HepG2 (cell line): ENCODE measurements around the gene PDYN. TPM values are rescaled to one million over a fixed set of nuclear protein-coding genes. Genes with fewer than 3 reads are reported as not detected.

ENCODE experiments used
- ATAC-seq: fragments of 200-7000 bp; cut with Tn5 transposase; 3 replicates; pipeline ENCODE4 v1.9.1; 2020; ENCODE audit warnings: mild to moderate bottlenecking, moderate library complexity
- BruUV-seq: library from RNA; stranded (reverse); fragments of 400-500 nt; replicated peaks from 2 replicates; lab custom pipeline; 2021; lab: Mats Ljungman, UMichigan
- CTCF ChIA-PET: fragments of 300-600 bp; formaldehyde crosslinking; extraction: SDS; loops from one replicate; lab custom pipeline; 2021; ENCODE audit warnings: low total read pairs, inconsistent platforms, low intra/inter-chr PET ratio; lab: Yijun Ruan, JAX
- POLR2A ChIA-PET: fragments of 350-600 bp; sonication (Branson Sonifier 250); formaldehyde crosslinking; loops from one replicate; lab custom pipeline; 2020; ENCODE audit warnings: antibody characterized with exemption, inconsistent platforms; lab: Yijun Ruan, JAX
- DNase-seq: peaks from one replicate; pipeline ENCODE4 v3.0.0-alpha.2; 2015; ENCODE audit warnings: low spot score
- FAIRE-seq: peaks from 3 replicates; lab custom pipeline; 2011; peaks lifted over from hg19 to GRCh38; lab: Jason Lieb, UNC
- H2AFZ ChIP-seq: one replicate; pipeline ENCODE4 v1.6.1; 2011; ENCODE audit warnings: low read length, inconsistent platforms
- H3K27ac ChIP-seq: fragments of 300-600 bp; 3 replicates; pipeline ENCODE4 v1.8.0; 2011; ENCODE audit warnings: mixed run types, mild to moderate bottlenecking, mixed read lengths, low read length, inconsistent platforms; ENCODE audit not compliant: insufficient read depth; ENCODE audit errors: extremely low read length
- H3K27me3 ChIP-seq, 2 experiments: fragments of 200-600 bp in 1 of 2; 2 replicates in 1 of 2; 3 replicates in 1 of 2; pipeline versions ENCODE4 v1.6.0 to v1.8.0; 2011; ENCODE audit warnings: low read length in 2 of 2, mild to moderate bottlenecking in 2 of 2, moderate library complexity in 2 of 2, inconsistent platforms in 1 of 2; ENCODE audit not compliant: insufficient read depth in 2 of 2, control insufficient read depth in 1 of 2
- H3K36me3 ChIP-seq, 2 experiments: fragments of 200-600 bp in 1 of 2; replicated peaks in 1 of 2; 2 replicates in 1 of 2; 3 replicates in 1 of 2; pipeline versions ENCODE4 v1.5.1 to v1.8.0; 2011; ENCODE audit warnings: low read length in 2 of 2, inconsistent platforms in 1 of 2; ENCODE audit not compliant: insufficient read depth in 2 of 2, control insufficient read depth in 1 of 2
- H3K4me1 ChIP-seq: 2 replicates; pipeline ENCODE4 v1.5.1; 2012; ENCODE audit warnings: low read length, inconsistent platforms; ENCODE audit not compliant: insufficient read depth
- H3K4me2 ChIP-seq: 2 replicates; pipeline ENCODE4 v1.6.0; 2011; ENCODE audit warnings: low read depth, low read length, inconsistent platforms
- H3K4me3 ChIP-seq, 3 experiments: fragments of 200-600 bp in 1 of 3; sonication (generic), shearing (Covaris generic) in 1 of 3; replicated peaks in 1 of 3; 2 replicates each; pipeline ENCODE4 v1.5.1; 2011 to 2016; ENCODE audit warnings: low read length in 3 of 3, inconsistent platforms in 2 of 3, low read depth in 2 of 3, mild to moderate bottlenecking in 2 of 3, control low read depth in 1 of 3, mixed read lengths in 1 of 3; ENCODE audit not compliant: insufficient read depth in 1 of 3
- H3K79me2 ChIP-seq: one replicate; pipeline ENCODE4 v1.6.1; 2011; ENCODE audit warnings: low read length, inconsistent platforms; ENCODE audit not compliant: insufficient read depth
- H3K9ac ChIP-seq: 2 replicates; pipeline ENCODE4 v1.6.0; 2011; ENCODE audit warnings: mild to moderate bottlenecking, low read depth, low read length, inconsistent platforms; ENCODE audit not compliant: insufficient read depth
- H3K9me3 ChIP-seq: 2 replicates; pipeline ENCODE4 v1.5.1; 2012; ENCODE audit warnings: mild to moderate bottlenecking, low read length
- H4K20me1 ChIP-seq: 2 replicates; pipeline ENCODE4 v1.6.0; 2011; ENCODE audit warnings: inconsistent platforms, mild to moderate bottlenecking, low read length, moderate library complexity; ENCODE audit not compliant: insufficient read depth
- ARID5B ChIP-seq: IDR thresholded peaks from 2 replicates; pipeline ENCODE4 v1.4.0; 2020; ENCODE audit warnings: mild to moderate bottlenecking, missing genetic modification reagents
- ATM ChIP-seq: fragments of 450-650 bp; IDR thresholded peaks from 2 replicates; pipeline ENCODE4 v1.7.1; 2017; ENCODE audit warnings: mild to moderate bottlenecking, borderline replicate concordance
- BATF2 ChIP-seq: sonication (generic); formaldehyde crosslinking; IDR thresholded peaks from 2 replicates; pipeline ENCODE4 v1.8.0; 2022; ENCODE audit warnings: mild to moderate bottlenecking, missing genetic modification reagents, moderate library complexity
- CHD2 ChIP-seq: IDR thresholded peaks from 2 replicates; pipeline ENCODE4 v1.6.1; 2011; ENCODE audit warnings: low read depth, low read length, improper control_type of control experiment
- CSRNP2 ChIP-seq: sonication (generic); formaldehyde crosslinking; conservative IDR thresholded peaks from 2 replicates; pipeline ENCODE4 v1.8.0; 2022; ENCODE audit warnings: low read depth, missing genetic modification reagents
- ERF ChIP-seq: IDR thresholded peaks from 2 replicates; pipeline ENCODE4 v1.6.1; 2018; ENCODE audit warnings: missing biosample characterization, missing genetic modification reagents
- MTF1 ChIP-seq: sonication (generic); formaldehyde crosslinking; IDR thresholded peaks from 2 replicates; pipeline ENCODE4 v1.5.0; 2020; ENCODE audit warnings: missing genetic modification reagents
- RXRB ChIP-seq: IDR thresholded peaks from 2 replicates; pipeline ENCODE4 v1.6.1; 2016; ENCODE audit warnings: borderline replicate concordance, missing genetic modification reagents, missing compliant biosample characterization
- SKIL ChIP-seq: sonication (generic); formaldehyde crosslinking; IDR thresholded peaks from 2 replicates; pipeline ENCODE4 v1.8.0; 2022; ENCODE audit warnings: missing genetic modification reagents, mild to moderate bottlenecking, moderate library complexity, borderline replicate concordance
- TAF15 ChIP-seq: fragments of 200-400 bp; formaldehyde crosslinking; IDR thresholded peaks from one replicate; pipeline ENCODE4 v1.6.1; 2018; ENCODE audit warnings: mild to moderate bottlenecking, low read depth, low read length; ENCODE audit not compliant: poor library complexity, severe bottlenecking
- THAP11 ChIP-seq: IDR thresholded peaks from 2 replicates; pipeline ENCODE4 v1.6.1; 2016; ENCODE audit warnings: missing biosample characterization, missing genetic modification reagents
- ZBTB26 ChIP-seq: IDR thresholded peaks from 2 replicates; pipeline ENCODE4 v1.6.1; 2016; ENCODE audit warnings: missing compliant biosample characterization, missing genetic modification reagents, borderline replicate concordance
- ZNF552 ChIP-seq: sonication (generic); formaldehyde crosslinking; IDR thresholded peaks from 2 replicates; pipeline ENCODE4 v1.9.0; 2022; ENCODE audit warnings: missing genetic modification reagents, mild to moderate bottlenecking, borderline replicate concordance
- ZNF570 ChIP-seq: sonication (generic); formaldehyde crosslinking; IDR thresholded peaks from 2 replicates; pipeline ENCODE4 v1.4.0; 2020; ENCODE audit warnings: mild to moderate bottlenecking, missing genetic modification reagents, borderline replicate concordance
- WGBS: methylation state at CpG from one replicate; pipeline ENCODE4 v1.1.6; 2017; ENCODE audit warnings: low lambda C conversion rate; 5-methylcytosine and 5-hydroxymethylcytosine counted together
- in situ Hi-C: cut with HindIII; loops from 2 replicates; pipeline ENCODE4 v1.10.0; 2017; ENCODE audit warnings: low pct_unique_long_range_greater_than_20kb; ENCODE audit not compliant: extremely low pct_ligation_motif_present
- intact Hi-C: fragments of 100-400 bp; cut with micrococcal nuclease; formaldehyde crosslinking; loops from one replicate; pipeline ENCODE4 v1.10.0; 2022; ENCODE audit not compliant: unreplicated experiment
- polyA plus RNA-seq, 8 experiments: library from polyadenylated mRNA; depleted of rRNA in 3 of 8; stranded (reverse) in 7 of 8; unstranded in 1 of 8; fragments of >200 nt; fragmentation: Illumina TruSeq in 4 of 8; extraction: Trizol in 4 of 8; gene quantifications; 2 replicates each; pipeline versions ENCODE4 v1.2.1 to v1.2.3, GENCODE V29; 2011 to 2016; ENCODE audit warnings: low read depth in 4 of 8, missing spikeins in 1 of 8, mixed read lengths in 1 of 8; ENCODE audit not compliant: insufficient read depth in 1 of 8
- total RNA-seq, 5 experiments: library from RNA; depleted of rRNA; stranded (reverse); fragments of >200 nt; fragmentation: Illumina TruSeq; extraction: Trizol; gene quantifications; 2 replicates each; pipeline ENCODE4 v1.2.3, GENCODE V29; 2016; ENCODE audit warnings: low read depth in 1 of 5

PDYN gene
- total and polyA plus RNA-seq, 2 of the 13 experiments (the other 11 are each of a cell fraction or from before 2014, with no cell fraction given): not detected

- Histone ChIP-seq H3K27ac (no peak overlapping the region), H2AFZ (no peak overlapping the region), H3K9me3 (no peaks in the 10 kb centered on the region), H3K4me3 (no peak overlapping the region), H3K9ac (no peak overlapping the region), H3K27me3 (no peaks in the 10 kb centered on the region), H3K4me1 (no peaks in the 10 kb centered on the region), H3K36me3 (no peaks in the 10 kb centered on the region; a peak in 1 of 5 replicates), H4K20me1 (no peaks in the 10 kb centered on the region), H3K79me2 (no peaks in the 10 kb centered on the region), H3K4me2 (no peak overlapping the region)
- BruUV-seq: no TSS peak
- ChIA-PET CTCF (no interaction called here), POLR2A (no interaction called here)
- in situ Hi-C loops (no loop called here), intact Hi-C loops (no loop called here)
- WGBS: 90% methylated on average over 25 of the region's 25 CpGs
- DNase-seq (no peak), FAIRE-seq (no peak), ATAC-seq (no peak)
- TF ChIP-seq TAF15: no peak
- no peak for TF ChIP-seq ZBTB26 (CRISPR knock-in tag)
- TF ChIP-seq ZNF570 (CRISPR knock-in tag): no peak
- no peak for TF ChIP-seq THAP11 (CRISPR knock-in tag)
- no peak for TF ChIP-seq CHD2
- TF ChIP-seq CSRNP2 (CRISPR knock-in tag): no peak
- no peak for TF ChIP-seq BATF2 (CRISPR knock-in tag)
- no peak for TF ChIP-seq SKIL (CRISPR knock-in tag)
- no peak for TF ChIP-seq ZNF552
- TF ChIP-seq ERF: no peak
- no peak for TF ChIP-seq RXRB
- no peak for TF ChIP-seq ATM
- TF ChIP-seq MTF1 (CRISPR knock-in tag): no peak
- TF ChIP-seq ARID5B (CRISPR knock-in tag): no peak
These were observed 56.4 kb downstream of the PDYN start for GRCh38 chr20:1937316-1937976.
